K562 (cell line): Measurements from ENCODE around the gene TMED5.

Experiments
- ATF3 ChIP-seq, 2 experiments: fragments of 450-650 bp in 1 of 2; sonication (generic) in 1 of 2; formaldehyde crosslinking in 1 of 2; IDR thresholded peaks in 1 of 2; conservative IDR thresholded peaks in 1 of 2; 2 replicates each; pipeline versions ENCODE4 v1.6.1 to v1.8.1; 2016 to 2023; ENCODE audit warnings: mild to moderate bottlenecking in 2 of 2, moderate library complexity in 2 of 2, inconsistent platforms in 1 of 2, missing genetic modification reagents in 1 of 2
- CTCF ChIP-seq, 3 experiments: IDR thresholded peaks in 2 of 3; conservative IDR thresholded peaks in 1 of 3; 2 replicates each; pipeline ENCODE4 v1.5.1; 2011 to 2012; ENCODE audit warnings: low read length in 3 of 3, mild to moderate bottlenecking in 3 of 3, control low read depth in 2 of 3, improper control_type of control experiment in 1 of 3, inconsistent platforms in 1 of 3, low read depth in 1 of 3, mixed read lengths in 1 of 3, moderate library complexity in 1 of 3; ENCODE audit not compliant: insufficient read depth in 2 of 3
- CTCFL ChIP-seq: IDR thresholded peaks from 2 replicates; pipeline ENCODE4 v1.6.1; 2011; ENCODE audit warnings: borderline replicate concordance, low read depth, mild to moderate bottlenecking, moderate library complexity, low read length; ENCODE audit not compliant: insufficient read depth, poor library complexity, severe bottlenecking
- EZH2 ChIP-seq: IDR thresholded peaks from 2 replicates; pipeline ENCODE4 v1.6.1; 2012; ENCODE audit warnings: low read depth, mild to moderate bottlenecking, inconsistent platforms, low read length, borderline replicate concordance
- MCM5 ChIP-seq: fragments of 450-650 bp; IDR thresholded peaks from 2 replicates; pipeline ENCODE4 v1.6.1; 2016; ENCODE audit warnings: low read depth
- POLR2A ChIP-seq: fragments of 450-650 bp; conservative IDR thresholded peaks from 2 replicates; pipeline ENCODE4 v1.6.1; 2016
- RAD51 ChIP-seq: fragments of 450-650 bp; IDR thresholded peaks from 2 replicates; pipeline ENCODE4 v1.7.1; 2016; ENCODE audit warnings: low read depth, mild to moderate bottlenecking, borderline replicate concordance
- SMC3 ChIP-seq: conservative IDR thresholded peaks from 2 replicates; pipeline ENCODE4 v1.6.1; 2011; ENCODE audit warnings: low read depth, low read length, improper control_type of control experiment; ENCODE audit not compliant: insufficient read depth
- TFAP4 ChIP-seq: sonication (generic); formaldehyde crosslinking; IDR thresholded peaks from 2 replicates; pipeline ENCODE4 v1.8.0; 2022; ENCODE audit warnings: missing genetic modification reagents, mild to moderate bottlenecking, moderate library complexity, borderline replicate concordance
- USF2 ChIP-seq: sonication (generic); formaldehyde crosslinking; IDR thresholded peaks from 2 replicates; pipeline ENCODE4 v1.5.0; 2020; ENCODE audit warnings: missing genetic modification reagents

GRCh38 chr1:93190432-93190831 is 10.2 kb upstream of the TMED5 start:
- TF ChIP-seq CTCFL: no peak
- TF ChIP-seq RAD51: no peak
- TF ChIP-seq EZH2: no peak
- TF ChIP-seq SMC3: no peak
- no peak for TF ChIP-seq TFAP4 (CRISPR knock-in tag)
- no peak for TF ChIP-seq USF2
- TF ChIP-seq CTCF (IDR thresholded peaks at IDR 0.05 in 2 of 3, conservative IDR thresholded peaks at IDR 0.05 in 1 of 3; ENCODE audit: insufficient read depth in 2 of 3, low read depth in 1 of 3, low read length in 3 of 3): no peak
- TF ChIP-seq MCM5: no peak
- TF ChIP-seq POLR2A: no peak
- TF ChIP-seq ATF3 (IDR thresholded peaks at IDR 0.05): no peak
- TF ChIP-seq ATF3 (CRISPR knock-in tag; conservative IDR thresholded peaks at IDR 0.05): no peak
